Measurements from ENCODE around the gene SRGAP3.

DNA sequence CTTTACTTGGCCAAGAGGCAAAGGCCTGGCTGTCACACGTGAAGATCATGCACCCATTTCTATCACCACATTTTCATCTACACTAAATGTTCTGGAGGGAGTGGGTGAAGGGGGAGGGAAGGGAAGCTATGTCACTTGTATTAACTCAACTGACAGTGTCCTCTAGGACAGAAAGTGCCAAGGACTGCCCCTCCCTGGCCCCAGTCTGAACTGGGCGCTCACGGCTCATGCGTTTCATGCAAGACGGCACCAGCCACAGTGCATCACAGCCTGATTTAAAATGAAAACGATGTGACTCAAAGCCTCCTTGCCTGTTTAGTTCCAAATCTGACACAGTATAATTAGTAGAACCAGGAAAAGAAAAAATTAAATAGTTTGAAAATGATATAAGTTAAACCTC, 265.4 kb downstream of the SRGAP3 start:
- TF ChIP-seq, protein P1, sequence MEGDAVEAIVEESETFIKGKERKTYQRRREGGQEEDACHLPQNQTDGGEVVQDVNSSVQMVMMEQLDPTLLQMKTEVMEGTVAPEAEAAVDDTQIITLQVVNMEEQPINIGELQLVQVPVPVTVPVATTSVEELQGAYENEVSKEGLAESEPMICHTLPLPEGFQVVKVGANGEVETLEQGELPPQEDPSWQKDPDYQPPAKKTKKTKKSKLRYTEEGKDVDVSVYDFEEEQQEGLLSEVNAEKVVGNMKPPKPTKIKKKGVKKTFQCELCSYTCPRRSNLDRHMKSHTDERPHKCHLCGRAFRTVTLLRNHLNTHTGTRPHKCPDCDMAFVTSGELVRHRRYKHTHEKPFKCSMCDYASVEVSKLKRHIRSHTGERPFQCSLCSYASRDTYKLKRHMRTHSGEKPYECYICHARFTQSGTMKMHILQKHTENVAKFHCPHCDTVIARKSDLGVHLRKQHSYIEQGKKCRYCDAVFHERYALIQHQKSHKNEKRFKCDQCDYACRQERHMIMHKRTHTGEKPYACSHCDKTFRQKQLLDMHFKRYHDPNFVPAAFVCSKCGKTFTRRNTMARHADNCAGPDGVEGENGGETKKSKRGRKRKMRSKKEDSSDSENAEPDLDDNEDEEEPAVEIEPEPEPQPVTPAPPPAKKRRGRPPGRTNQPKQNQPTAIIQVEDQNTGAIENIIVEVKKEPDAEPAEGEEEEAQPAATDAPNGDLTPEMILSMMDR (IDR thresholded peaks at IDR 0.05) = no peak
- TF ChIP-seq POLR2A (IDR thresholded peaks at IDR 0.05) = no peak

Data from body of pancreas (tissue), 4 donors.